HCT116 (cell line): Measurements from ENCODE around the gene NXT1.

Source experiments
- ATF3 ChIP-seq: IDR thresholded peaks from 2 replicates; pipeline ENCODE4 v1.6.1; 2012
- CEBPB ChIP-seq: IDR thresholded peaks from 2 replicates; pipeline ENCODE4 v1.6.1; 2012; ENCODE audit warnings: low read depth
- CTCF ChIP-seq, 3 experiments: fragments of 200-600 bp in 1 of 3; sonication (generic) in 1 of 3; IDR thresholded peaks in 2 of 3; conservative IDR thresholded peaks in 1 of 3; 2 replicates each; pipeline ENCODE4 v1.5.1; 2012 to 2017; ENCODE audit warnings: low read depth in 2 of 3, low read length in 2 of 3, antibody characterized with exemption in 1 of 3, borderline replicate concordance in 1 of 3, control low read depth in 1 of 3, mild to moderate bottlenecking in 1 of 3, mixed read lengths in 1 of 3, mixed run types in 1 of 3, moderate library complexity in 1 of 3; ENCODE audit not compliant: insufficient read depth in 1 of 3
- EZH2 ChIP-seq: fragments of 200-600 bp; sonication (generic); IDR thresholded peaks from 2 replicates; pipeline ENCODE4 v1.6.1; 2017; ENCODE audit warnings: antibody characterized with exemption, mixed run types
- EZH2phosphoT487 ChIP-seq: fragments of 200-600 bp; IDR thresholded peaks from 2 replicates; pipeline ENCODE4 v1.6.1; 2018; ENCODE audit warnings: antibody characterized with exemption, borderline replicate concordance
- MAX ChIP-seq: IDR thresholded peaks from 2 replicates; pipeline ENCODE4 v1.6.1; 2012
- POLR2A ChIP-seq: IDR thresholded peaks from 2 replicates; pipeline ENCODE4 v1.7.0; 2011; ENCODE audit warnings: borderline replicate concordance; ENCODE audit not compliant: insufficient read depth, insufficient read length; ENCODE audit errors: extremely low read depth
- POLR2AphosphoS5 ChIP-seq: IDR thresholded peaks from 2 replicates; pipeline ENCODE4 v1.6.1; 2011; ENCODE audit warnings: mild to moderate bottlenecking, low read depth, low read length, moderate library complexity
- REST ChIP-seq: IDR thresholded peaks from 2 replicates; pipeline ENCODE4 v1.6.1; 2012; ENCODE audit warnings: low read depth
- SP1 ChIP-seq: IDR thresholded peaks from 2 replicates; pipeline ENCODE4 v1.6.1; 2012; ENCODE audit warnings: low read depth
- TCF7L2 ChIP-seq: IDR thresholded peaks from 2 replicates; pipeline ENCODE4 v1.7.0; 2011; ENCODE audit warnings: borderline replicate concordance, inconsistent platforms; ENCODE audit not compliant: insufficient read depth, insufficient read length; ENCODE audit errors: extremely low read depth
- ZNF274 ChIP-seq: fragments of 200-500 bp; sonication (Bioruptor generic); IDR thresholded peaks from 2 replicates; pipeline ENCODE4 v1.6.1; 2014; ENCODE audit warnings: mild to moderate bottlenecking, low read depth, low read length, inconsistent platforms

- no peak for TF ChIP-seq CTCF (IDR thresholded peaks at IDR 0.05 in 2 of 3, conservative IDR thresholded peaks at IDR 0.05 in 1 of 3; ENCODE audit: borderline replicate concordance in 1 of 3, insufficient read depth in 1 of 3, low read depth in 2 of 3, low read length in 2 of 3)
- no peak for TF ChIP-seq ATF3
- TF ChIP-seq POLR2A, result no peak
- no peak for TF ChIP-seq EZH2
- TF ChIP-seq TCF7L2, result no peak
- TF ChIP-seq REST, result no peak
- TF ChIP-seq MAX, result no peak
- no peak for TF ChIP-seq EZH2phosphoT487
- no peak for TF ChIP-seq ZNF274
- TF ChIP-seq CEBPB, result no peak
- TF ChIP-seq SP1, result no peak
- no peak for TF ChIP-seq POLR2AphosphoS5
These were observed 13.3 kb upstream of the NXT1 start for GRCh38 chr20:23337312-23337711.
